Inferior parietal cortex (tissue), 1 donor: ENCODE measurements around the gene ELF4.

Experiments
- DNase-seq: peaks from one replicate; pipeline ENCODE4 v3.0.0-alpha.2; 2016; ENCODE audit errors: extremely low spot score

ELF4 gene

GRCh38 chrX:130047416-130047815 is 62.9 kb downstream of the ELF4 start:
- DNase-seq, result no peak

- no peak for DNase-seq
Observed at GRCh38 chrX:130039847-130040246, 70.5 kb downstream of the ELF4 start.

GRCh38 chrX:130034178-130034577 is 76.1 kb downstream of the ELF4 start:
- no peak for DNase-seq

- no peak for DNase-seq
Observed at GRCh38 chrX:130032552-130032951, 77.7 kb downstream of the ELF4 start.

GRCh38 chrX:130030826-130031225 is 79.5 kb downstream of the ELF4 start:
- DNase-seq, result no peak

GRCh38 chrX:130028196-130028595 is 82.1 kb downstream of the ELF4 start:
- peak; percentile 3 for DNase-seq

- no peak for DNase-seq
Observed at GRCh38 chrX:130027569-130027968, 82.7 kb downstream of the ELF4 start.

GRCh38 chrX:130025256-130025655 is 85.0 kb downstream of the ELF4 start:
- DNase-seq, result no peak

GRCh38 chrX:130024127-130024526 is 86.2 kb downstream of the ELF4 start:
- DNase-seq, result peak; percentile 17

GRCh38 chrX:130020661-130021324 is 89.5 kb downstream of the ELF4 start:
- DNase-seq, result no peak

GRCh38 chrX:130018143-130018542 is 92.2 kb downstream of the ELF4 start:
- no peak for DNase-seq

GRCh38 chrX:130015181-130015580 is 95.1 kb downstream of the ELF4 start:
- DNase-seq, result no peak
